ENCODE data around the gene MAP1B. TPM values are rescaled to one million over a fixed set of nuclear protein-coding genes. Genes with fewer than 3 reads are reported as not detected.

The MAP1B gene
- total and polyA plus RNA-seq, 2 of the 4 experiments (the other 2 are of a cell fraction): 41.1 to 183 TPM

DNA sequence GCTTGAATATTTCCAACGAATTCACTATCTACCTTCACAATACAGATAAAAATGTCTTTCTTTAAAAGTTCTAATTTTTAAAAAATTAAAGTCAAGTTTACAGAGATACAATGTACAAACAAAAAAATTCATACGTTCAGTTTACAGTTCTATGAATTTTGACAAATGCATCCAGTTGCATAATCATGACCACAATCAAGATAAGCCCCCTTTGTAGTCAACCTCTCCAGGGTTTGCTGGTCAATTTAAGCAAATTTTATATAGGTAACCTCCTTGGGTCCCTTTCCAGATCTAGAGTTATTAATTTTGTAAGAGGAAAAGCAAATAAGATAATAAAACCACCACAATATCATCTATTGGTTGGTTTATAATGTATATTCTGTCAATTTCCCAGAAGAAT, 136.4 kb downstream of the MAP1B start:
- ChIA-PET CTCF (no interaction called here), POLR2A (ENCODE audit: unreplicated experiment) (no interaction called here)
- Histone ChIP-seq H3K4me3 (ENCODE audit: insufficient read depth, low read depth, low read length) (no peak overlapping the region), H2BK120ac (ENCODE audit: low read depth, low read length) (no peak overlapping the region), H2BK15ac (ENCODE audit: low read depth, low read length) (no peak overlapping the region), H3K79me1 (ENCODE audit: low read depth in 1 of 2, low read length in 2 of 2) (peaks cover 4 to 41% of the 10 kb centered on the region in 2 experiments; a peak in 2 of 4 replicates), H2AK9ac (replicated peaks; ENCODE audit: low read depth, low read length, poor library complexity) (no peak overlapping the region), H2AFZ (replicated peaks; ENCODE audit: low read length, poor library complexity) (no peak overlapping the region), H3K4ac (ENCODE audit: low read depth, low read length) (no peak overlapping the region), H3K9me3 (ENCODE audit: control insufficient read depth, insufficient read depth, low read length) (no peaks in the 10 kb centered on the region), H4K8ac (ENCODE audit: low read depth in 2 of 2, low read length in 2 of 2) (no peak overlapping the region), H4K5ac (ENCODE audit: low read depth, low read length) (no peak overlapping the region), H2AK5ac (ENCODE audit: low read depth, low read length) (no peak overlapping the region), H3K4me1 (ENCODE audit: control insufficient read depth, insufficient read depth, low read length) (peaks cover 12% of the 10 kb centered on the region; the same call in 1 of the 2 replicates), H3K27ac (ENCODE audit: insufficient read depth, low read length) (no peak overlapping the region), H3K23ac (ENCODE audit: low read depth, low read length) (no peak overlapping the region), H3K14ac (replicated peaks; ENCODE audit: low read depth, low read length) (no peak overlapping the region), H3K4me2 (ENCODE audit: low read depth, low read length) (no peak overlapping the region), H4K91ac (ENCODE audit: insufficient read depth, low read depth, low read length) (no peak overlapping the region), H2BK20ac (ENCODE audit: low read depth, low read length) (no peak overlapping the region), H4K20me1 (ENCODE audit: insufficient read depth, low read length) (0 out of 2 replicates have a peak, but pooled peaks cover 2% of the 10 kb centered on the region), H2BK5ac (ENCODE audit: low read depth, low read length, poor library complexity, severe bottlenecking) (no peak overlapping the region), H3K18ac (ENCODE audit: low read depth, low read length) (no peak overlapping the region), H3K27me3 (ENCODE audit: control insufficient read depth, insufficient read depth, low read length) (no peaks in the 10 kb centered on the region), H3K56ac (ENCODE audit: extremely low read depth, insufficient read depth, low read length) (no peak overlapping the region), H3K9me1 (ENCODE audit: insufficient read depth, low read length) (peaks cover 10% of the 10 kb centered on the region), H3K9ac (ENCODE audit: low read depth, low read length) (no peak overlapping the region), H3K36me3 (ENCODE audit: control insufficient read depth, insufficient read depth, low read length) (no peaks in the 10 kb centered on the region)
- BruUV-seq (replicated peaks): no TSS peak
- no CpG with 5 or more reads among the region's 2 CpGs for WGBS, 2 experiments (ENCODE audit: extremely low coverage in 2 of 2, insufficient read length in 1 of 2)
- dilution Hi-C loops (cut with HindIII; ENCODE audit: low sequenced_read_pairs, unreplicated experiment) (no loop called here), intact Hi-C loops (cut with micrococcal nuclease) (no loop called here), in situ Hi-C loops (cut with MboI; ENCODE audit: low sequenced_read_pairs) (no loop called here)
- TF ChIP-seq CHD1 (IDR thresholded peaks at IDR 0.05; ENCODE audit: low read depth, low read length): no peak
- no peak for TF ChIP-seq RAD21 (IDR thresholded peaks at IDR 0.05; ENCODE audit: low read length)
- TF ChIP-seq BHLHE40 (IDR thresholded peaks at IDR 0.05; ENCODE audit: low read depth, low read length): no peak
- TF ChIP-seq RFX5 (IDR thresholded peaks at IDR 0.05; ENCODE audit: low read depth, low read length): no peak
- no peak for TF ChIP-seq MXI1 (IDR thresholded peaks at IDR 0.05; ENCODE audit: borderline replicate concordance, low read depth, low read length)
- no peak for TF ChIP-seq MAZ (IDR thresholded peaks at IDR 0.05; ENCODE audit: borderline replicate concordance, low read depth, low read length)
- no peak for TF ChIP-seq POLR2A (IDR thresholded peaks at IDR 0.05; ENCODE audit: low read depth, low read length)
- TF ChIP-seq MAFK (IDR thresholded peaks at IDR 0.05; ENCODE audit: low read depth, low read length): no peak
- TF ChIP-seq, protein P1, sequence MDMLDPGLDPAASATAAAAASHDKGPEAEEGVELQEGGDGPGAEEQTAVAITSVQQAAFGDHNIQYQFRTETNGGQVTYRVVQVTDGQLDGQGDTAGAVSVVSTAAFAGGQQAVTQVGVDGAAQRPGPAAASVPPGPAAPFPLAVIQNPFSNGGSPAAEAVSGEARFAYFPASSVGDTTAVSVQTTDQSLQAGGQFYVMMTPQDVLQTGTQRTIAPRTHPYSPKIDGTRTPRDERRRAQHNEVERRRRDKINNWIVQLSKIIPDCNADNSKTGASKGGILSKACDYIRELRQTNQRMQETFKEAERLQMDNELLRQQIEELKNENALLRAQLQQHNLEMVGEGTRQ (IDR thresholded peaks at IDR 0.05; ENCODE audit: low read depth, low read length): no peak
- no peak for TF ChIP-seq SMC3 (IDR thresholded peaks at IDR 0.05; ENCODE audit: low read depth, low read length)
- TF ChIP-seq, protein P2, sequence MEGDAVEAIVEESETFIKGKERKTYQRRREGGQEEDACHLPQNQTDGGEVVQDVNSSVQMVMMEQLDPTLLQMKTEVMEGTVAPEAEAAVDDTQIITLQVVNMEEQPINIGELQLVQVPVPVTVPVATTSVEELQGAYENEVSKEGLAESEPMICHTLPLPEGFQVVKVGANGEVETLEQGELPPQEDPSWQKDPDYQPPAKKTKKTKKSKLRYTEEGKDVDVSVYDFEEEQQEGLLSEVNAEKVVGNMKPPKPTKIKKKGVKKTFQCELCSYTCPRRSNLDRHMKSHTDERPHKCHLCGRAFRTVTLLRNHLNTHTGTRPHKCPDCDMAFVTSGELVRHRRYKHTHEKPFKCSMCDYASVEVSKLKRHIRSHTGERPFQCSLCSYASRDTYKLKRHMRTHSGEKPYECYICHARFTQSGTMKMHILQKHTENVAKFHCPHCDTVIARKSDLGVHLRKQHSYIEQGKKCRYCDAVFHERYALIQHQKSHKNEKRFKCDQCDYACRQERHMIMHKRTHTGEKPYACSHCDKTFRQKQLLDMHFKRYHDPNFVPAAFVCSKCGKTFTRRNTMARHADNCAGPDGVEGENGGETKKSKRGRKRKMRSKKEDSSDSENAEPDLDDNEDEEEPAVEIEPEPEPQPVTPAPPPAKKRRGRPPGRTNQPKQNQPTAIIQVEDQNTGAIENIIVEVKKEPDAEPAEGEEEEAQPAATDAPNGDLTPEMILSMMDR (conservative IDR thresholded peaks at IDR 0.05; ENCODE audit: low read depth, low read length): no peak
- TF ChIP-seq, protein P3, sequence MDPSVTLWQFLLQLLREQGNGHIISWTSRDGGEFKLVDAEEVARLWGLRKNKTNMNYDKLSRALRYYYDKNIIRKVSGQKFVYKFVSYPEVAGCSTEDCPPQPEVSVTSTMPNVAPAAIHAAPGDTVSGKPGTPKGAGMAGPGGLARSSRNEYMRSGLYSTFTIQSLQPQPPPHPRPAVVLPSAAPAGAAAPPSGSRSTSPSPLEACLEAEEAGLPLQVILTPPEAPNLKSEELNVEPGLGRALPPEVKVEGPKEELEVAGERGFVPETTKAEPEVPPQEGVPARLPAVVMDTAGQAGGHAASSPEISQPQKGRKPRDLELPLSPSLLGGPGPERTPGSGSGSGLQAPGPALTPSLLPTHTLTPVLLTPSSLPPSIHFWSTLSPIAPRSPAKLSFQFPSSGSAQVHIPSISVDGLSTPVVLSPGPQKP (IDR thresholded peaks at IDR 0.05; ENCODE audit: borderline replicate concordance, low read depth, low read length): no peak
- no peak for TF ChIP-seq NFE2L2 (IDR thresholded peaks at IDR 0.05; ENCODE audit: low read depth, low read length)
- TF ChIP-seq FOS (IDR thresholded peaks at IDR 0.05; ENCODE audit: low read depth, low read length): no peak
- TF ChIP-seq CEBPB (IDR thresholded peaks at IDR 0.05; ENCODE audit: low read depth, low read length): no peak
- DNase-seq: no peak
- no peak for ATAC-seq (ENCODE audit: low read depth)
